ENCODE results near the gene SLC16A8.

GRCh38 chr22:38078046-38078840 is 5.7 kb downstream of the SLC16A8 start:
- TF ChIP-seq, protein P1, sequence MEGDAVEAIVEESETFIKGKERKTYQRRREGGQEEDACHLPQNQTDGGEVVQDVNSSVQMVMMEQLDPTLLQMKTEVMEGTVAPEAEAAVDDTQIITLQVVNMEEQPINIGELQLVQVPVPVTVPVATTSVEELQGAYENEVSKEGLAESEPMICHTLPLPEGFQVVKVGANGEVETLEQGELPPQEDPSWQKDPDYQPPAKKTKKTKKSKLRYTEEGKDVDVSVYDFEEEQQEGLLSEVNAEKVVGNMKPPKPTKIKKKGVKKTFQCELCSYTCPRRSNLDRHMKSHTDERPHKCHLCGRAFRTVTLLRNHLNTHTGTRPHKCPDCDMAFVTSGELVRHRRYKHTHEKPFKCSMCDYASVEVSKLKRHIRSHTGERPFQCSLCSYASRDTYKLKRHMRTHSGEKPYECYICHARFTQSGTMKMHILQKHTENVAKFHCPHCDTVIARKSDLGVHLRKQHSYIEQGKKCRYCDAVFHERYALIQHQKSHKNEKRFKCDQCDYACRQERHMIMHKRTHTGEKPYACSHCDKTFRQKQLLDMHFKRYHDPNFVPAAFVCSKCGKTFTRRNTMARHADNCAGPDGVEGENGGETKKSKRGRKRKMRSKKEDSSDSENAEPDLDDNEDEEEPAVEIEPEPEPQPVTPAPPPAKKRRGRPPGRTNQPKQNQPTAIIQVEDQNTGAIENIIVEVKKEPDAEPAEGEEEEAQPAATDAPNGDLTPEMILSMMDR (IDR thresholded peaks at IDR 0.05), result no peak
- no peak for TF ChIP-seq POLR2A (IDR thresholded peaks at IDR 0.05)

All from uterus (tissue), 2 donors.